ENCODE data around the gene RMND1.
"Not testable (repeated sequence)": the region's sequence is repeated elsewhere in the genome, so short reads cannot be mapped to it uniquely, and the experiment has no call there.

The RMND1 gene

DNA sequence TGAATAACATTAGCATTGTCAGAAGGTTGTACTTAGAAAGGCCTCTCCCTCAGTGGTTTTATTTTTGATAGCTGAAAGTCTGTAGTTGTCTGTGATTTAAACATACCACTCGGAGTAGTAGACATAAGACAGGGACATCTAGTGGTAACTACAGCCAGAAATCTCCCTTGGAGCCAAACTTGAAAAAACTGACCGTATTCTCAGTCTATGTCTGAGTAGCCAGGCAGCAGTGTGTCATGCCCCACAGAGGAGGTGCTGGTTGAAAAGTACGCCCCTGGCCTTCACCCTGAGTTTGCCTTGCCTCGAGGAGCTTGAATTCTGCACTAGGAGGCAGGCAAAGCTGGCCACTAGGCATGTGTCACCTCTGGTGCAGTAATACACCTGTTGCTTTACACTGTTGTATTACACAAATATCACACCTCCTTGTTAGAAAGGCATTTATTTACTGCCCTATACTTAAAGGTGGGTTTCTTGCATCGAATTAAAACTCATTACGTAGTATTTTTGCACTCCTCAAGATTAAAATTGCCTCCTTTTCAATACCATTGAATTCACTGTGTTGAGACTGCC is 81.3 kb downstream of the RMND1 start:
- H3K4me3 ChIP-seq (ENCODE audit: low read depth, low read length) = no peak overlapping the region
- H3K36me3 ChIP-seq (ENCODE audit: control insufficient read depth, insufficient read depth, low read length) = peaks cover 32% of the 10 kb centered on the region
- peaks cover 25% of the 10 kb centered on the region for H3K4me1 ChIP-seq (ENCODE audit: control insufficient read depth, insufficient read depth, low read length)

DNA sequence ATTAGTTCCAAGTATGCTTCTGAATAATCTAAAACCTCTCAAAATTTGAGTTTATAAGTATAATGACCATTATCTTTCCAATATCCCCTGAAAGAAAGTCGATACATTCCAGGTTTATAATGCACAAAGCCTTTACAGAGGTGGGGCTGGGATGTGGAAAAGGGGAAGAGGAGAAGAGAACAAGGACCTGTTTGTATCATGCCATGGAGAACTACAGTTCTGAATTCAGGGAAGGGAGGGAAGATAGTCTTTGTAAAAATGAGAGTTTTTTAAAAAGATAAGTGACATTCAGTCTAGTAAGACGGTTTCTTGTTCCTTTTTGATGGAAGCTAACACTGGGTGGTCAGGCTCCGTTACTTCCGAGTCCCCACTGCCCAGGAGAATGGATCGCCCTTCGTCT is 86.7 kb downstream of the RMND1 start:
- Histone ChIP-seq H3K9me3 (ENCODE audit: control insufficient read depth, insufficient read depth, low read depth, low read length) (no peaks in the 10 kb centered on the region), H3K36me3 (ENCODE audit: control insufficient read depth, insufficient read depth, low read length) (peaks cover 26% of the 10 kb centered on the region), H3K27me3 (ENCODE audit: control insufficient read depth, insufficient read depth, low read length) (no peaks in the 10 kb centered on the region)

More for the DNA sequence above, 81.3 kb downstream of the RMND1 start:
- Histone ChIP-seq H3K9ac (ENCODE audit: low read length) (no peak overlapping the region), H3K9me3 (ENCODE audit: control insufficient read depth, insufficient read depth, low read depth, low read length) (no peaks in the 10 kb centered on the region), H3K27ac (ENCODE audit: low read depth, low read length) (no peak overlapping the region), H3K27me3 (ENCODE audit: control insufficient read depth, insufficient read depth, low read length) (no peaks in the 10 kb centered on the region)

DNA sequence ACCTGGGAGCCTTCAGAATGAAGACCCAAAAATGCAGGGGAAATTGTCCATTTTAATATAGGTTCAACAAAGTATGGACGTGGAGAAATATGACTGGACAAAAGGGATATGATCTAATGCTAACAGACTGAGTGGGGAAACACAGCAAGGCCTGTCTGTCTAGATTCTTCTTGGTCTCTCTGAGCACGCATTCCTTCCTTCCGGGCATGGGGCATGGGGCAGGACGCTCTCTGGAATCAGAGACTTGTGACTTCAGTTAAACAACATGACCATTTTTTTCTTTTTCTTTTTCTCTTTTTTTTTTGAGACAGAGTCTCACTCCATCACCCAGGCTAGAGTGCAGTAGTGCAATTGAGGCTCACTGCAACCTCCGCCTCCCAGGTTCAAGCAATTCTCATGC is 92.4 kb downstream of the RMND1 start:
- Histone ChIP-seq H3K4me3 (ENCODE audit: low read depth, low read length) (no peak overlapping the region), H3K36me3 (ENCODE audit: control insufficient read depth, insufficient read depth, low read length) (peaks cover 25% of the 10 kb centered on the region), H3K4me1 (ENCODE audit: control insufficient read depth, insufficient read depth, low read length) (no peaks in the 10 kb centered on the region), H3K27me3 (ENCODE audit: control insufficient read depth, insufficient read depth, low read length) (no peaks in the 10 kb centered on the region), H3K9ac (ENCODE audit: low read length) (no peak overlapping the region), H3K27ac (ENCODE audit: low read depth, low read length) (no peak overlapping the region), H3K9me3 (ENCODE audit: control insufficient read depth, insufficient read depth, low read depth, low read length) (no peaks in the 10 kb centered on the region)

More for the DNA sequence above, 86.7 kb downstream of the RMND1 start:
- Histone ChIP-seq H3K27ac (ENCODE audit: low read depth, low read length) (no peak overlapping the region), H3K9ac (ENCODE audit: low read length) (no peak overlapping the region), H3K4me1 (ENCODE audit: control insufficient read depth, insufficient read depth, low read length) (no peaks in the 10 kb centered on the region), H3K4me3 (ENCODE audit: low read depth, low read length) (no peak overlapping the region)

DNA sequence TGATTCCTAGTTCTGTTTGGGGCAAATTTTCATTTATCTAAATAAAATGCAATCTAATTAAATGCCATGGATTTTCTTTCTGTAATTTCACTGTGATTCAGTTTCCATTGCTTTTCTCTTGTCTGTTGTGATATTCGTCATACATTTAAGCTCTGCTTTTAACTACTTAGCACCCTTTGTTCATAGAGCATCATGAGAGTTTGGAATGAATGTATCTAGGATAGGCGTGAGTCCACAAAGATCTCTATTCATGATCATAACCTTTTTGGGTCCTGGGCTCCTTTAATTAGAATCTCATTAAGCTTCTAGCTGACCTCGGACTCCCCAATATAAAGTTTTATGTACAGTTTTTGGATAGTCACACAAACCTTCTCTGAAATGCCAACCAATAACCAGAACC is 93.5 kb downstream of the RMND1 start:
- H3K9me3 ChIP-seq (ENCODE audit: control insufficient read depth, insufficient read depth, low read depth, low read length) = no peaks in the 10 kb centered on the region
- H3K27ac ChIP-seq (ENCODE audit: low read depth, low read length) = no peak overlapping the region
- H3K27me3 ChIP-seq (ENCODE audit: control insufficient read depth, insufficient read depth, low read length) = no peaks in the 10 kb centered on the region
- peaks cover 25% of the 10 kb centered on the region for H3K36me3 ChIP-seq (ENCODE audit: control insufficient read depth, insufficient read depth, low read length)
- no peaks in the 10 kb centered on the region for H3K4me1 ChIP-seq (ENCODE audit: control insufficient read depth, insufficient read depth, low read length)
- no peak overlapping the region for H3K4me3 ChIP-seq (ENCODE audit: low read depth, low read length)
- no peak overlapping the region for H3K9ac ChIP-seq (ENCODE audit: low read length)

- Histone ChIP-seq H3K27me3 (ENCODE audit: control insufficient read depth, insufficient read depth, low read length) (no peaks in the 10 kb centered on the region), H3K4me1 (ENCODE audit: control insufficient read depth, insufficient read depth, low read length) (no peaks in the 10 kb centered on the region), H3K36me3 (ENCODE audit: control insufficient read depth, insufficient read depth, low read length) (peaks cover 25% of the 10 kb centered on the region), H3K27ac (ENCODE audit: low read depth, low read length) (no peak overlapping the region), H3K4me3 (ENCODE audit: low read depth, low read length) (no peak overlapping the region), H3K9me3 (ENCODE audit: control insufficient read depth, insufficient read depth, low read depth, low read length) (no peaks in the 10 kb centered on the region), H3K9ac (ENCODE audit: low read length) (no peak overlapping the region)
Measured at GRCh38 chr6:151357758-151358436, 94.0 kb downstream of the RMND1 start.

GRCh38 chr6:151356983-151357382 is 94.9 kb downstream of the RMND1 start:
- Histone ChIP-seq H3K27ac (ENCODE audit: low read depth, low read length) (peak overlapping the region; percentile 43; the same call in 1 of the 2 replicates), H3K36me3 (ENCODE audit: control insufficient read depth, insufficient read depth, low read length) (peaks cover 25% of the 10 kb centered on the region)
- not testable (repeated sequence) for H3K9ac ChIP-seq (ENCODE audit: low read length); H3K4me3 ChIP-seq (ENCODE audit: low read depth, low read length); H3K27me3 ChIP-seq (ENCODE audit: control insufficient read depth, insufficient read depth, low read length); H3K9me3 ChIP-seq (ENCODE audit: control insufficient read depth, insufficient read depth, low read depth, low read length); H3K4me1 ChIP-seq (ENCODE audit: control insufficient read depth, insufficient read depth, low read length)

All from HUES6 (cell line).